ENCODE results near the gene GBP3. TPM values are rescaled to one million over a fixed set of nuclear protein-coding genes. Genes with fewer than 3 reads are reported as not detected.
"Not testable (repeated sequence)": the region's sequence is repeated elsewhere in the genome, so short reads cannot be mapped to it uniquely, and the experiment has no call there.

GBP3 gene
- total RNA-seq, 1 donor, result 29.1 TPM

GRCh38 chr1:88974616-88975172, 48.0 kb downstream of the GBP3 start:
- not testable (repeated sequence) for H3K9me3 ChIP-seq (ENCODE audit: low read depth, low read length); H3K4me1 ChIP-seq (ENCODE audit: insufficient read depth, low read length); H3K27me3 ChIP-seq (ENCODE audit: insufficient read depth, low read length); H3K4me3 ChIP-seq (ENCODE audit: low read length)

GRCh38 chr1:88973520-88974137, 49.0 kb downstream of the GBP3 start:
- H3K27me3 ChIP-seq (ENCODE audit: insufficient read depth, low read length), result no peaks in the 10 kb centered on the region

GRCh38 chr1:88961647-88962275, 60.9 kb downstream of the GBP3 start:
- no peaks in the 10 kb centered on the region for H3K27me3 ChIP-seq (ENCODE audit: insufficient read depth, low read length)
- no peaks in the 10 kb centered on the region for H3K4me1 ChIP-seq (ENCODE audit: insufficient read depth, low read length)
- H3K9me3 ChIP-seq (ENCODE audit: low read depth, low read length), result no peaks in the 10 kb centered on the region
- H3K4me3 ChIP-seq (ENCODE audit: low read length), result no peak overlapping the region

More at GRCh38 chr1:88973520-88974137, 49.0 kb downstream of the GBP3 start:
- Histone ChIP-seq H3K9me3 (ENCODE audit: low read depth, low read length) (no peaks in the 10 kb centered on the region), H3K4me3 (ENCODE audit: low read length) (no peak overlapping the region), H3K4me1 (ENCODE audit: insufficient read depth, low read length) (no peaks in the 10 kb centered on the region)

GRCh38 chr1:88961081-88961480, 61.6 kb downstream of the GBP3 start:
- no peaks in the 10 kb centered on the region for H3K27me3 ChIP-seq (ENCODE audit: insufficient read depth, low read length)
- no peak overlapping the region for H3K4me3 ChIP-seq (ENCODE audit: low read length)
- no peaks in the 10 kb centered on the region for H3K4me1 ChIP-seq (ENCODE audit: insufficient read depth, low read length)
- no peaks in the 10 kb centered on the region for H3K9me3 ChIP-seq (ENCODE audit: low read depth, low read length)

Other genes with a start within 250 kb of the GBP3 start
- gene GTF2B, start 131.3 kb downstream of the GBP3 start, total RNA-seq, result 174 TPM
- gene KYAT3, start 30.2 kb downstream of the GBP3 start, total RNA-seq, result 16.7 TPM
- gene RBMXL1, start 30.2 kb downstream of the GBP3 start, total RNA-seq, result 28.1 TPM
- 46.3 TPM for gene GBP1, start 42.3 kb upstream of the GBP3 start, total RNA-seq
- gene GBP2, start 103.2 kb upstream of the GBP3 start, total RNA-seq, result 161 TPM
- gene GBP7, start 153.1 kb upstream of the GBP3 start, total RNA-seq, result not detected
- 21.8 TPM for gene GBP4, start 176.1 kb upstream of the GBP3 start, total RNA-seq
- 62.4 TPM for gene GBP5, start 250.0 kb upstream of the GBP3 start, total RNA-seq

Data from mononuclear cell (primary cell).